NCI-H128 (cell line): ENCODE measurements around the gene TCF3.
"Not testable (repeated sequence)": the region's sequence is repeated elsewhere in the genome, so short reads cannot be mapped to it uniquely, and the experiment has no call there.

ENCODE experiments used
- DNase-seq: peaks from one replicate; lab custom pipeline; 2025; ENCODE audit not compliant: unreplicated experiment; lab: John Stamatoyannopoulos, UW

The TCF3 gene

DNA sequence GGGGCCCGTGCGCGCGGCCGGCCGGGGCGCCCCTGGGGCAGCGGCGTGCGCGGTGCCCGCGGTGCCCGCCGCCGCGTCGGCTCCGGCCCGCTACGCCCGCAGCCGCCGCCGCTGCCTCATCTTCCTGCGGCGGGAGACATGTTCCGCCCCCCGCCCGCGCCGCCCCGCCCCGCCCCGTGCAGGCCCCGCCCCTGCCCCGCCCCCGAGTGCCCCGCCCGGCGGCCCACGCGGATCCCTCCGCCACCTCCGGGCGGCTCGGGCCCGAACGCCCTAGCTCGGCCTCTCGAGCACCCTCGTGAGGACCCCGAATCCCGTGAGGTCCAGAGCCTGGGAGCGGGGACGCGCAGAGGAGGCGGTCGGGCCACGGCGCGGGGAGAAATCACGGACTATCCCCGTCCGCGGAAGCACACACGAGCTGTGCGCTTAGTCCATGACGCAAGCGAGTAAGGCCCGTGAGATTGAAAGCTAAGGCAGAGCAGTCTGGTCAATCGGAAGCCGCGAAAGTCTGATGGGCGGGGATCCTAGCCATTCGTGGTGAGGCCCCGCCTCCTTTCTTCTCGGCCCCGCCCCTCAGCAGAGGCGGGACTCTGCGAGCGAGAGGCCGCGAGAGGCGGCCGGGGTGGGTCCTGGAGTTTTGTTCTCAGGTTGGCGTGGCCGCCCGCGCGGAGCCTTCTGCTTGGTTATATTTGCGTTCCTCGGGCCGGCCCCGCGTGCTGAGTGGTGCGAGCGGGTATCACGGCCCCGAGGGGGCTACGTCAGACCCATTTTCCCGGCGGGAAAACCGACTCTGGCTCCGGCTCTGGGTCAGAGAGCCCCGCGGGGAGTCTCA lies at the start of gene TCF3:
Gene TCF3 (minus strand): TSS at position 145 of the 829 bp plus-strand sequence. CDS start 2,367 bp downstream, outside the sequence.
- peak; percentile 98 for DNase-seq

DNA sequence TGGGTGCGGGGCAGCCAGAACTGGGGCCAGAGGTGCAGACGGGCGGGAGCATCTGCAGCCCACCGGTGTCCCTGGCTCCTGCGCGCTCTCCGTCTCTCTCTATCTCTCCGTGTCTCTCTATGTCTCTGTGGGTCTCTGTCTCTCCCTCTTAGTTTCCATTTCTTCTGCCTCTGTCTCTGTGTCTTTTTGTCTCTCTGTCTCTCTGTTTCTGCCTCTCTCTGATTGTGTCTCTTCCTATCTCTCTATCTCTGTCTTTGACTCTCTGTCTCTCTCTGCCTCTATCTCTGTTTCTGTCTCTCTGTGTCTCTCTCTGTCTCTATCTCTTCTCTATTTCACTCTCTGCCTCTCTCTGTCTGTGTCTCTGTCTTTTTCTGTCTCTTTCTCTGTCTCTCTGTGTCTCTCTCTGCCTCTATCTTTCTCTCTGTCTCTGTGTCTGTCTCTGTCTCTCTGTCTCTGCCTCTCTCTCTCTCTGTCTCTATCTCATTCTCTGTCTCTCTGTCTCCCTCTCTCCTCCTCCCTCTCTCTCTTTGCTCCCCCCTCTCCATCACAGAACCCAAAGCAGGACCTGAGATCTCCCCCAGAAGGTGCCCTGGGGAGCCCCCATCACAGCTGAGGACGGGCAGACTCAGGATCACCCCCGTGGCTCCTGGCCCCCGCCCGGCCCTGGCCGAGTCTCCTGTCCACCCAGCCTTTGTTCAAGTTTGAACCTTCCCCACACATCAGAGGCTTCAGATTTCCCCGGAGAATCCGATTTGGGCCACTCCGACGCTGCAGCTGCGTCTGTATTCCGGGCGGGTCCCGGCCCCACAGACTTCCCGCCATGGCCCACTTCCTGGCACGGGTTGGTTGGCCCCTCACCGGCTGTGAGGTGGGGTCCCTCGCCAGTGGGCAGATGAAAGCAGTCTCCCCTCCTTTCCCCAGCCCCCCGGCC lies 48.6 kb upstream of the TCF3 start:
- DNase-seq: no peak

DNA sequence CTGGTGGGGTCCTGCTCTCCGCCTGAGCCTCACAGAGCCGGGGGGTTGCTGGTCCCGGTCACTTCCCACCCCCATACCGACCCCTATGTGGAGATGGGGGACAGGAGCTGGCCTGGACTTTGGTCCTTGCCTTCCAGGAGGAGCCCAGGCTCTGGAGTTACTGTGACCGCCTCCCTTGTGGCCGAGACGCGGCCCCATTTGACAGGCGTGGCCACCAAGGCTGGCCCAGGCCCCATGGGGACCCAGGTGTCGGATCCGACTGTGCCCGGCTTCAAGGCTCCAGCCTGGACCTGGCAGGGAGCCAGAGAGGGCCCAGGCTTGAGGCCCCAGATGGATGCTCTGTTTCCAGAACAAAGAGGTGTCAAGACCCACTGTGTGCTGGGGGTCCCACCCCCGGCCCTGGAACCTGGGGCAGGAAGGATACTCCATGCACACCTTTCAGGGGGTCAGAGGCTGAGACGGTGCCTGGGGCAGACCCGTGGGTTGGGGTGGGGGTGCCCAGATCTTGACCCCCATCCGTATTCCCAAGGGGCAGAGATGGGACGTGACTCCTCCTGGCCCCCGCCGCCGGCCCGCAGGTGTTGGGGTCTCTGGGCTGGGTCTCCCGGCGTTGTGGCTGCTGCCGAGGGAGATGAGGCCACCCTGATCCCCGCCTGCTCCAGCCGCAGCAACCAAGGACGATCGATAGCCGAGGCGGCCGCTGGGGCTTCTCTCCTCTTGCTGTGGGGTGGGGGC lies 47.8 kb upstream of the TCF3 start:
- DNase-seq: no peak

DNA sequence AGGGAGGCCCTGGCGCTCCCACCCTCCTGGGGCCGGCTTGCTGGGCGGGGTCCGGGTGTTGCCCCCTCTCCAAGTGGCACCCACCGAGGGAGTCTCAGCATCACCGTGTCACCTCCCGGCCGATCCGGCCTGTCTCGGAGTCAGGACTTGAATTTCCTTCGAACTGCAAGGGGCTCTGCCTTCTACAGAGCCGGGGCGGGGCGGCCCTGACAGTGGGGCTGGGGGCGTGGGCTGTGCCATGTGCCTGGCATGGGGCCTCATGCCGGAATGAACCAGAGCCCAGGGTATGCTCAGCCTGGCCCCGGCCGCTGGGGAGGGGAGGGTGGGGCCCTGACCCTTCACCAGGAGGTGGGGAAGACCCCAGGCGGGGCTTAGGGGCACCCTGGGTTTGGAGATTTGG lies 47.0 kb upstream of the TCF3 start:
- no peak for DNase-seq

DNA sequence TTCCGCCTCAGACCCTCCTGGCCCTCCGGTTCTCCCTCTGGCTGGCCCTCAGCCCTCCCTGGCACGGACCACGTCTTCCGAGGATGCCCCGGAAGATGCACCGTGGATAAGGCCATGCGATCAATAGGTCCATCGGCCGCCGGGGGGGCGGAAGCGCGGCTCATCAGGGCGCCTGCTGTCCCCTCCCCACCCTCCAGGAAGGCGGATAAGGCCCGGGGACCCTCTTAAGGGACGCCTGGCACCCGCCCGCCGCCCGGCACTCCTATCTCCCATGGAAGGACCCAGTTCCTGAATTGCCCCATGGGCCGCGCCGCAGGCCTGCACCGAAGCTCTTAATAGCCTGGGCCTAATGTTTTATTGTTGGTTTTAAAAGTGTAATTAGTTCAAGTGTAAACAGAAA lies 46.2 kb upstream of the TCF3 start:
- no peak for DNase-seq

DNA sequence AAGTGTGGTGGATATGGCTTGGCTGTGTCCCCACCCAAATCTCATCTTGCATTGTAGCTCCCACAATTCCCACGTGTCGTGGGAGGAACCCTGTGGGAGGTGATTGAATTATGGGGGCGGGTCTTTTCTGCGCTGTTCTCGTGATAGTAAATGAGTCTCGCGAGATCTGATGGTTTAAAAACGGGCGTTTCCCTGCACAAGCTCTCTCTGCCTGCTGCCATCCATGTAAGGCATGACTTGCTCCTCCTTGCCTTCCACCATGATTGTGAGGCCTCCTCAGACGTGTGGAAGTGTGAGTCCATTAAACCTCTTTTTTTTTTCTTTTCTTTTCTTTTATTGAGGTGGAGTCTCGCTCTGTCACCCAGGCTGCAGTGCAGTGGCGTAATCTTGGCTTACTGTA lies 43.1 kb upstream of the TCF3 start:
- not testable (repeated sequence) for DNase-seq

DNA sequence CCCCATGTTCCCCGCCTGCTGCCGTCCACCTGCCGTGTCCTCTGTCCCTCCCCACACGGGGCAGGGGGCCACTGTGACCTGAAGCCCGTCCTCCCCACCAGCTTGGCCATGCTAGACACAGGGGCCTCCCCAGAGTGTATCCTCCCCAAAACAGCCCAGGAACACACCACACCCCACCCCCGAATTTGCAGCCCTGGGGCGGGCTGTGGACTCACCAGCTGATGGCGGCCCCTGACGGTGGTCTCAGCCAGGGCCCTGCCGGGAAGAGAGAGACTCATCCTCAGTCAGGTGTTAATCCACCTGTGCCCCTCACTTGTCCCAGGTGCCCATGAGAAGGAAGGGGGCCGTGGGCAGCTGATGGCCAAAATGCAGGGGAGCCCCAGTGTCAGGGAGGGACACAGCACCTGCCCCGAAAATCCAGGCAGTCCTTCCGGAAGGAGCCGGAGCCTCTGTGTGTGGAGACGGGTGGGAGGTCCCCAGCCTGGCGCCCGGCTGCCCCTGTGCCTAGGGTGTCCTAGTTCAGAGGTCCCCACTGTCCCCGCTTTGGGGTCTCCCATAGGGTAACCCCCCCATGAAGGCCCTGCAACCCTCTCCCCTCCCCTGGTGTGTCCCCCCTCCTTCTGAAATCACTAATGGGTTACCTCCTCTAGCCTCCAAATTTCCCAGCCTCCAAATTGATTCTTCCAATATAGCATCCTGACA lies 39.3 kb upstream of the TCF3 start:
- no peak for DNase-seq

DNA sequence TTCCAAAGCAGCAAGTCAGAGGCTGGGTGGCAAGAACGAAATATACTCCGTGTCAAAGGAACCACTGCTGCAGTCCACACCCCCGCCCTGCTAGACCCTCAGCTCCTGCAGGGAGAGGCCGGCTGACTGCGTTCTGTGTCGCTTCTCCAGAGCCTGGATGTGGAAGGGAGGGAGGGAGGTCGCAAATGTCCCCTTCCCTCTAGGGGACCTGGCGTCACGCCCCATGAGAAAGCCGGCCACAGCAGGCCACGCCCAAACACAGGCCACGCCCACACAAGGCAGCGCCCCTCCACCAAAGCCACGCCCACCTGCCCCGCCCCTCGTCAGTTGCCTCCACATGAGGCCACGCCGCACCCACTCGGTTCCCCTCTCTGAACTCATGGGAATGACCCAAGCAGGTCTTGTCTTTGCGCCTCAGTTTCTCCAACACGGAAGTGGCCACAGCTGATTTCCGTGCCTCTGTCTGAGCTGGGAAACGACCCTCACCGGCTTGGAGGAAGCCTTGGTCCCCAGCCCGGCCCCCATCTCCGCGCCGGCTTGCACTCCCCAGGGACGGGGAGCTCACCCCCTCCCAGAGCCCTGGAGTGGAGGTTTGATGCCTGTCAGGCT lies 38.4 kb upstream of the TCF3 start:
- no peak for DNase-seq

DNA sequence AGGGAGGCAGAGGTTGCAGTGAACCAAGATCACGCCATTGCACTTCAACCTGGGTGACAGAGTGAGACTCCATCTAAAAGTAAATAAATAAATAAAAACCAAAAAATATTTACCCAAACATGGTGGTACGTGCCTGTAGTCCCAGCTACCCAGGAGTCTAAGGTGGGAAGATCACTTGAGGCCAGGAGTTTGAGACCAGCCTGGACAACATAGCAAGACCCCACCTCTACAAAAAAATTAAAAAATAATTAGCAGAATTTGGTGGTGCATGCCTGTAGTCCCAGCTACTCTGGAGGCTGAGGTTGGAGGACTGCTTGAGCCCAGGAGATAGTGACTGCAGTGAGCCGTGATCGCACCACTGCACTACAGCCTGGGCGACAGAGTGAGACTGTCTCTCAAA lies 33.4 kb upstream of the TCF3 start:
- not testable (repeated sequence) for DNase-seq

DNA sequence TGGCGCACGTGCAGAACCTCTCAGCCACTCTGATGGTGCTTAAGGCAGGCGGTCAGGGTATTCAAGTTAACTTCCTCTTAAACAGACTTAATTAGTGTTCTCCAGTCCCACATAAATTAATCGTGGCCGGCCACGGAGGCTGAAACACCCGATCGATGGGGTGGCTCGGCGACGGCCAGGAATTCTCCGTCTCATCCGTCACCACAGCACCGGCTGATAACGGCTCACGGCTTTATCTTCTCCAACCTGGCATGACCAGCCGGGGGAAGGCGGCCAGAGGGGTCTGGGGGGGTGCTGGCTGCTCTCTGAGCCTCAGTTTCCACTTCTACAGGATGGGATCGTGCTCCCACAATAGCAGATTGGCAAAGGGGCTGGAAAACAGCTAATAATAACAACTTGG lies 32.6 kb upstream of the TCF3 start:
- DNase-seq: no peak

DNA sequence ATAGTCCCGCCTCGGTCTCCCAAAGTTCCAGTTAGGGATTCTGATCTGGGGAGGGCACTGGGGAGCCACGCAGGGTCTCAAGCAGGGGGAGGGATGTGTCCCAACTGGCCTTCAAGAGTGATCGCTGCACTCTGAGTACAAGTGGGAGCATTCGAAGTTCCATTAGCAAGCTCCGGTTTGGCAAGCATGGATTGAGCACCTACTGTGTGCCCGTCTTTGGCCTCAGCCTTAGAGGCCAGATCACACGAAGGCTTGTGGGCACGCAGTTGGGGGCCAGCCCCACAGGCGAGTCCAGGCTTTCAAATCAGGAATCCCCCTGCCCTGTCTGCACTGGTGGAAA lies 32.1 kb upstream of the TCF3 start:
- no peak for DNase-seq

DNA sequence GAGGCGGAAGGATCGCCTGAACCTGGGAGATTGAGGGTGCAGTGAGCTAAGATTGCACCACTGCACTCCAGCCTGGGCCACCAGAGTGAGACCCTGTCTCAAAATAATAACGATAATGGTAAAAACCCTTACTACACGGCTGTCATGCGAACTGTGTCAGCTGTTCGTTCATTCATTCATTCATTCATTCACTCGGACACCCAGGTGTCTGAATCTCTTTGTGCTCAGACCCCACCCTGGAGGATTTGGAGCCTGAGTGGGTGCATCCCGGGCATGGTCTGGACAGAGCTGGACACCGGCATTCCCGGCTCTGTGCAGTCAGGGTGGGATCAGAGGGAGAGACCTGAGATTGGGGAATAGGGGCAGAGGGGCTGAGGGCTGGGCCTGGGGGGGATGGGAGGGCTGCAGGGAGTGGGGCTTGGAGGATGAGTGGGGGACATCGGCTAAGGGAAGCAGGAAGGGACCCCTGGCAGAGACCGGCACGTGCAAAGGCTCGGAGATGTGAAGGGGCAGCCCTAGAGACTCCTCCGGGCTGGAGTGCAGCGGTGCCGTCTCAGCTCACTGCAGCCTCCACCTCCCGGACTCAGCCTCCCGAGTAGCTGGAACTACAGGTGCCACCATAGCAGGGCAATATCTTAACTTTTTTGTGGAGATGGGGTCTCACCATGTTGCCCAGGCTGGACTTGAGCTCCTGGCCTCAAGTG lies 31.6 kb upstream of the TCF3 start:
- no peak for DNase-seq

DNA sequence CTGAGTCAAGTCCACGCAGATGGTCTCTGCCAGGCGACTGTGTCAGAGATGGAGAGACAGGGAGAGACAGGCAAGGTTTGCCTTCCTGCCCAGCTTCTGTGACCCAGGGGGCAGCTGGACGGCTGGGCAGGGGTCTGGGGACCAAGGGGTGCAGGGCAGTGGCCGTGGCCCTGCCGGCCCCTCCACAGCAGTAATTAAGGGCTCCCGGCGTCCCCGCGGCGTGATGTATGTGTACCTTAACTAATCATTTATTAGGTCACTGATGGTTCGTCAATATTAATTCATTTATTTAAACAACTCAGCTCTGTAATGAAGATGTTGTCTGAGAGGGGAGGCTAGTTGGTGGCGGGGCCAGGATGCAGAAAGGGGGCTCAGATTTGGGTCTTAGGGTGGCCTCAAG lies 28.6 kb upstream of the TCF3 start:
- no peak for DNase-seq

DNA sequence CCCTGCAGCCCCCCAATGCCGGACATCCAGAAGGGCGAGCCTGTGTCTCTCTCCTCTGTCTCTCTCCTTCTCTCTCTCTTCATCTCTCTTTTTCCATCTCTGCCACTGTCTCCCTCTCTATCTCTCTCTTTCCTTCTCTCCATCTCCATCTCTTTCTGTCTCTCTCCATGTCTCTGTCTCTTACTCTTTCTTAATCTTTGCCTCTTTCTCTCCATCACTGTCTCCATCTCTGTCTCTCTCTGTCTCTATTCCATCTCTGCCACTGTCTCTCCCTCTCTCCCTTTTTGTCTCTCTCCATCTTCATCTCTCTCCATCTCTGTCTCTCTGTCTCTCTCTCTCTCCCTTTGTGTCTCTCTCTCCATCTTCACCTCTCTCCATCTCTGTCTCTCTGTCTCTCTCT lies 25.7 kb upstream of the TCF3 start:
- DNase-seq: no peak

DNA sequence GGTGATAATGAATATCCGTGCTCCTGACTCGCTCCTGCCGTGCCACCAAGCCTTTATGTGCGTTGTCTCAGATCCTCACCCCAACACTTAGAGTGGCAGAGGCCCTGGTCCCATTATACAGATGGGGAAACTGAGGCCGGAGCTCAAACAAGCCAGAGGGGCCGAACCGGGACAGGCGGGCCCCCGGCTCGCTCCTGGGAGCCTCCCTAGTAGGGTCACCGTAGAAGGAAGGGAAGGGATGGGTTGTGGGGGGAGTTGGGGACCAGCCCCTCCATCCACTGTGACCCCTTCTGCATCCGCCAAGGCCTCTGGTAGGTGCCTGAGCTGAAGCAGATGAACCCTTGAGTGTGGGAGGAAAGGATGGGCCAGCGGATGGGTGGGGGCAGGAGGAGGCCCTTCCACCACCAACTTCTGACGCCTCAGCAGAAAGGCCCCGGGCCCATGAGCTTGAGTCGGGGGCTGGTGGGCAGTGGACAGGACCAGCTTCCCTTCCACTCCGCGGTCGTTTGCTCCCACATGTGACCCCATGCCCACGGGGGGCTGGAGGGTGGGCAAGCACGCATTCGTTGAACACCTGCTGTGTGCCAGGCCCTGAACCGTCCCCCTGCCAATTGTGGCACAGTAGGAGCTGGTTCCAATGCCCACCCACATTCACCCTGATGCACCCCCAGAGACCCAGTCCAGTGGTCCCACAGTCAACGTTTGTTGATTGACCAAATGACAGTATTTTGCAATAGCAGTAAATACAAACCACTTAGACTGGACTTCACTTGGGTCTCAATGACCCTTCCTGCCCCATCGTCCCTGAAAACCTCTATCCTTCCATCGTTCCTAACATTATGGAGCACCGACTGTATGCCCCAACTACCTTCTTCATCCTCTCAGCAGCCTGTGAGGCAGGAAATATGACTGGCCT lies 24.2 kb upstream of the TCF3 start:
- DNase-seq: no peak

DNA sequence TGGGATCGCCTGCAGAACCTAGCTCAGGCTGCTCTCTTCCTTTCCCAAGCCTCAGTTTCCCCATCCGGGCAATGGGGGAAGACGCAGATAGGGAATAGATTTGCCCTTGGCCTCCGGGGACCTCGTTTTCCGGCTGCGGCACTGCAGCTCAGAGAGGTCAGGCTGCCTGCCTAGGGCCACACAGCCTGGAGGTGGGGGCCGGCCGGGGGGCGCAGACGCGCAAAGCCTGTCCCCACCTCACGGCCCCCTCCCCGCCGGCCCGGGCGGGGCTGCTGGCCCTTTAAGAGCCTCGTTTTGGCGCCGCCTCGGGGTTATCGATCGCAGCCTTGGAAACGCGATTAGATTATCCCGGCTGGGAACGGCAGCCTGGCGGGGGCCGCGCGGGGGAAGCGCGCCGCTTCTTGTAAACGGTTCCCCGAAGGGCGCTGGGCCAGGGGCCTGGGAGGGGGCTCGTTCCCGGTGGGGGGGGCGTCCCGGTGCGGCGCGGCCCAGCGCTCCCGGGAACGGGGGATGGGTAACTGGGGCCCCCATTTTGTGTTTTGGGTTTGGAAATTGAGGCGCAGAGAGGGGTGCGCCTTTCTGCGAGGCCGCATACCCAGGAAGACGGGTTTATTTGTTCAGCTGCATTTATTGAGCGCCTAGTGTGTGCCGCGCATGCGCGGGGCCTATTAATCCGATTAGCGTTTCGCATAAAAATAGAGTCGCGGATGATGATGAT lies 23.4 kb upstream of the TCF3 start:
- no peak for DNase-seq

DNA sequence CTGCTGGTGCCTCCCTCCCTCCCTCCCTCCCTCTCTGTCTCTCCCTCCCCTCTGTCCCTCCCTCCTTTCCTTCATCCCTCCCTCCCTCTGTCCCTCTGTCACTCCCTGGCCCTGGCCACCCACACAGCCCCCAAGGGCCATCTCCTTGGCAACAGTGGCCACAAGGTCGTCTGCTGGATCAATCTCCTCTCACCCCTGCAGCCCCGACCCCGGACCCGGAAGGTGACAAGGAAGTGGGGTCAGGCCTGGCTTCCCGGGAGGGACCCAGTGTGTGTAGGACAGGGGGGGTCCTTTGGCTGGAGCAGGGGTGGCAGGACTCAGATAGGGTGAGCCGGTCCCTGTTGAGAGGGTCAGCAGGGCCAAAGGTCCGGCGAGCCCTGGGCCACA lies 21.9 kb upstream of the TCF3 start:
- DNase-seq: no peak

DNA sequence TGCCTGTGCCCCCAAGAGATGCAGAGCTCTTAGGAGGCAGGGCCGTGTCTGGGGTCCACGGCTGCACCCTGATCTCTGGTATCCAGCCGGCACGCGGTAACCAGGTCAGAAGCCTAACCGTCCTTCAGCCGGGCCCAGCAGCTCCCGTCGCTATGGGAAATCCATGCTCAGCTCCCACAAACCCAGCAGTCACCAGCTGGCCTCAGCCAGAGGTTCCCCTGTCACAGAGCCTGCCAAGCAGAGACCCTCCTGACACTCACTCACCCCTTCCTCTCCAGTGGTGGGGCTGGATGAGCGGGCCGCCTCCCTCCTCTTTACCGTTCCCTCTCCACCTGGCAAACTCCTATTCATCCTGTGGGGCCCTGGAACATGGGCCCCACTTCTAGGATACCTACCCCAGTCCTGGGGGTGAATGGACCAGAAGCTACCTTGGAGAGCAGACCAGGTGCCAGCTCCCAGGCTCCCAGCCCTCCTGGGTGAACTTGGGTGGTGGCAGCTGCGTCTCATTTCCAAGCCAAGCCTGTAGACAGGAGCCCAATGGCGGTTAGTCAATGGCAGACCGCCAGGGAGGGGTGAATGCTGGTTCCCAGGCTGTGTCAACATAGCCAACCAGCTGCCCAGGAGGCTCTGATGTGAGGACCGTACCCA lies 21.4 kb upstream of the TCF3 start:
- DNase-seq: no peak
